HL-60 (cell line): ENCODE measurements around the gene ZNF827.

Source experiments
- DNase-seq, 2 experiments: peaks; one replicate each; pipeline ENCODE4 v3.0.0-alpha.2; 2010 to 2020; ENCODE audit warnings: low read depth in 1 of 2, low spot score in 1 of 2
- H3K27ac ChIP-seq: fragments of 250-450 bp; sonication (Bioruptor Pico); replicated peaks from 2 replicates; pipeline ENCODE4 v1.5.1; 2020; ENCODE audit warnings: mild to moderate bottlenecking, moderate library complexity
- H3K27me3 ChIP-seq: fragments of 250-450 bp; sonication (Bioruptor Pico); 2 replicates; pipeline ENCODE4 v1.5.1; 2021; ENCODE audit warnings: mild to moderate bottlenecking, moderate library complexity; ENCODE audit not compliant: insufficient read depth, poor library complexity, severe bottlenecking
- H3K4me3 ChIP-seq: replicated peaks from 2 replicates; pipeline ENCODE4 v1.5.1; 2011; ENCODE audit warnings: mild to moderate bottlenecking, control low read depth, low read length; ENCODE audit not compliant: insufficient read depth
- GABPA ChIP-seq: IDR thresholded peaks from 2 replicates; pipeline ENCODE4 v1.6.1; 2012; ENCODE audit warnings: low read depth
- POLR2AphosphoS5 ChIP-seq: IDR thresholded peaks from 2 replicates; pipeline ENCODE4 v1.6.1; 2012; ENCODE audit warnings: low read depth
- SPI1 ChIP-seq: IDR thresholded peaks from 2 replicates; pipeline ENCODE4 v1.6.1; 2012; ENCODE audit warnings: low read depth, mild to moderate bottlenecking, borderline replicate concordance
- TF ChIP-seq, protein P1 (sequence below): IDR thresholded peaks from one replicate; pipeline ENCODE4 v1.5.1; 2011; ENCODE audit warnings: low read length, control low read depth, inconsistent platforms; ENCODE audit not compliant: insufficient read depth
- TF ChIP-seq, protein P2 (sequence below): IDR thresholded peaks from 2 replicates; pipeline ENCODE4 v1.6.1; 2012; ENCODE audit warnings: low read depth; ENCODE audit not compliant: insufficient replicate concordance

The ZNF827 gene

DNA sequence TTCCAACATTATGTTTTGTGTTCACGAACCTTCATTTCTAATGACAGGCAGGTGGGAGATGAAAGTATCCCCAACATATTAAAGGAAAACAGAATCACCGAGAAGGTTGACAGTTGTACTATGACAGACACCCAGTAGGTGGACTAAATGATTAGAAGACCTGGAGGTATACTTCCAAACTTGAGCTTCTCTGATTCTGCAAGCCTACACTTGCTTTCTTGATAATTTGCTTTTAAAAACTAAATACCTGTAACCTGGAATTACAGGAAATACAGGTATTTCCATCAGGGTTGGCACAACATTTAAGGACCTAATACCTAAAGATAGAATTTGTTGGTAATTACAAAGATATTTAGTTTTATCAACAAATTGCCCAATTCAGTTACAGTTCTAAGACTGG is 215.3 kb downstream of the ZNF827 start:
- Histone ChIP-seq H3K27ac (no peak overlapping the region), H3K27me3 (no peaks in the 10 kb centered on the region), H3K4me3 (no peak overlapping the region)
- no peak for DNase-seq
- TF ChIP-seq GABPA (no peak), SPI1 (no peak), POLR2AphosphoS5 (no peak)
- TF ChIP-seq, protein P1, sequence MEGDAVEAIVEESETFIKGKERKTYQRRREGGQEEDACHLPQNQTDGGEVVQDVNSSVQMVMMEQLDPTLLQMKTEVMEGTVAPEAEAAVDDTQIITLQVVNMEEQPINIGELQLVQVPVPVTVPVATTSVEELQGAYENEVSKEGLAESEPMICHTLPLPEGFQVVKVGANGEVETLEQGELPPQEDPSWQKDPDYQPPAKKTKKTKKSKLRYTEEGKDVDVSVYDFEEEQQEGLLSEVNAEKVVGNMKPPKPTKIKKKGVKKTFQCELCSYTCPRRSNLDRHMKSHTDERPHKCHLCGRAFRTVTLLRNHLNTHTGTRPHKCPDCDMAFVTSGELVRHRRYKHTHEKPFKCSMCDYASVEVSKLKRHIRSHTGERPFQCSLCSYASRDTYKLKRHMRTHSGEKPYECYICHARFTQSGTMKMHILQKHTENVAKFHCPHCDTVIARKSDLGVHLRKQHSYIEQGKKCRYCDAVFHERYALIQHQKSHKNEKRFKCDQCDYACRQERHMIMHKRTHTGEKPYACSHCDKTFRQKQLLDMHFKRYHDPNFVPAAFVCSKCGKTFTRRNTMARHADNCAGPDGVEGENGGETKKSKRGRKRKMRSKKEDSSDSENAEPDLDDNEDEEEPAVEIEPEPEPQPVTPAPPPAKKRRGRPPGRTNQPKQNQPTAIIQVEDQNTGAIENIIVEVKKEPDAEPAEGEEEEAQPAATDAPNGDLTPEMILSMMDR: no peak
- TF ChIP-seq, protein P2, sequence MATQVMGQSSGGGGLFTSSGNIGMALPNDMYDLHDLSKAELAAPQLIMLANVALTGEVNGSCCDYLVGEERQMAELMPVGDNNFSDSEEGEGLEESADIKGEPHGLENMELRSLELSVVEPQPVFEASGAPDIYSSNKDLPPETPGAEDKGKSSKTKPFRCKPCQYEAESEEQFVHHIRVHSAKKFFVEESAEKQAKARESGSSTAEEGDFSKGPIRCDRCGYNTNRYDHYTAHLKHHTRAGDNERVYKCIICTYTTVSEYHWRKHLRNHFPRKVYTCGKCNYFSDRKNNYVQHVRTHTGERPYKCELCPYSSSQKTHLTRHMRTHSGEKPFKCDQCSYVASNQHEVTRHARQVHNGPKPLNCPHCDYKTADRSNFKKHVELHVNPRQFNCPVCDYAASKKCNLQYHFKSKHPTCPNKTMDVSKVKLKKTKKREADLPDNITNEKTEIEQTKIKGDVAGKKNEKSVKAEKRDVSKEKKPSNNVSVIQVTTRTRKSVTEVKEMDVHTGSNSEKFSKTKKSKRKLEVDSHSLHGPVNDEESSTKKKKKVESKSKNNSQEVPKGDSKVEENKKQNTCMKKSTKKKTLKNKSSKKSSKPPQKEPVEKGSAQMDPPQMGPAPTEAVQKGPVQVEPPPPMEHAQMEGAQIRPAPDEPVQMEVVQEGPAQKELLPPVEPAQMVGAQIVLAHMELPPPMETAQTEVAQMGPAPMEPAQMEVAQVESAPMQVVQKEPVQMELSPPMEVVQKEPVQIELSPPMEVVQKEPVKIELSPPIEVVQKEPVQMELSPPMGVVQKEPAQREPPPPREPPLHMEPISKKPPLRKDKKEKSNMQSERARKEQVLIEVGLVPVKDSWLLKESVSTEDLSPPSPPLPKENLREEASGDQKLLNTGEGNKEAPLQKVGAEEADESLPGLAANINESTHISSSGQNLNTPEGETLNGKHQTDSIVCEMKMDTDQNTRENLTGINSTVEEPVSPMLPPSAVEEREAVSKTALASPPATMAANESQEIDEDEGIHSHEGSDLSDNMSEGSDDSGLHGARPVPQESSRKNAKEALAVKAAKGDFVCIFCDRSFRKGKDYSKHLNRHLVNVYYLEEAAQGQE: no peak

DNA sequence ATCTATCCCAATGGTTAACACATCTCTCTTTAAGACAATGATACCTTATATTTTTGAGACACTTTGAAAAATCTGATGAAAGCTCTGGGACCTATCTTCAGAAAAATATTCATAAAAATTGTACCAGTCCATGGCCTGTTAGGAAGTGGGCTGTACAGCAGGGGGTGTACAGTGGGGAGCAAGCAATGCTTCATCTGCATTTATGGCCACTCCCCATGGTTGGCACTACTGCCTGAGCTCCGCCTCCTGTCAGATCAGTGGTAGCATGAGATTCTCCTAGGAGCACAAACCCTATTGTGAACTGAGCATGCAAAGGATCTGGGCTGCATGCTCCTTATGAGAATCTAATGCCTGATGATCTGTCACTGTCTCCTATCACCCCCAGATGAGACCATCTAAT is 216.1 kb downstream of the ZNF827 start:
- no peak for DNase-seq
- Histone ChIP-seq H3K4me3 (no peak overlapping the region), H3K27ac (no peak overlapping the region), H3K27me3 (no peaks in the 10 kb centered on the region)
- TF ChIP-seq GABPA (no peak), POLR2AphosphoS5 (no peak)
- TF ChIP-seq, protein P2: no peak

DNA sequence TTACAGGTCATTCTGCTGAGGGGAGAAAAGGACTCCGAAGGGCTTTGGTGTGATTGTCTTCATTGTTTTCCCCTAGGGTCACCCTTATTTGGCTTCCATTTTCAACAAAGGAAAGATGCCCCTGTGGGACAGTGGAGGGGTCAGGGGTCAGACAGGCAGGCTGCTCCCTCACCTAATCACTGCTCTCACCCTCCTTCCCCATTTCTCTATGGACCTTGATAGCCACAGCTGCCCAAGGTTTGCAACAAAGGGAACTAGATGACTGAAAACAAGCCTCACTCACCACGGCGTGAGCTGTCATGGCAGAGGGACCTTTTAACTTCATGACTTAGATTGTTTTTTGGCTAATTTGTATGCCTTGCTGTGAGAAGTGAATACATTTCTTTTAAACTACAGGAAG is 218.0 kb downstream of the ZNF827 start:
- no peak for TF ChIP-seq GABPA
- TF ChIP-seq, protein P1: no peak
- TF ChIP-seq POLR2AphosphoS5: no peak
- no peak for TF ChIP-seq SPI1
- TF ChIP-seq, protein P2: no peak
- no peak for DNase-seq
- Histone ChIP-seq H3K27ac (no peak overlapping the region), H3K27me3 (peaks cover 4% of the 10 kb centered on the region), H3K4me3 (no peak overlapping the region)
